ENCODE data around the gene ZFYVE27. TPM values are rescaled to one million over a fixed set of nuclear protein-coding genes. Genes with fewer than 3 reads are reported as not detected.

ZFYVE27 gene
- total and polyA plus RNA-seq, 10 of the 15 experiments (the other 5 are each of a cell fraction or from before 2014, with no cell fraction given), result 1.1 to 28.9 (median 21.4) TPM

GRCh38 chr10:97785231-97785630, 48.3 kb downstream of the ZFYVE27 start (continued):
- TF ChIP-seq ZNF592 (IDR thresholded peaks at IDR 0.05) (no peak), NRF1 (conservative IDR thresholded peaks at IDR 0.05; ENCODE audit: low read depth, low read length) (no peak)

GRCh38 chr10:97785731-97786130, 48.8 kb downstream of the ZFYVE27 start:
- DNase-seq (ENCODE audit: low read depth, low spot score) (no peak), ATAC-seq (no peak), FAIRE-seq (no peak)
- Histone ChIP-seq H3K4me2 (ENCODE audit: control insufficient read depth, insufficient read depth) (no peak overlapping the region), H3K79me2 (ENCODE audit: control insufficient read depth, insufficient read depth, low read length) (no peaks in the 10 kb centered on the region), H3K4me3 (no peak overlapping the region), H3K27ac (ENCODE audit: control insufficient read depth, insufficient read depth) (no peak overlapping the region), H4K20me1 (ENCODE audit: control insufficient read depth, insufficient read depth) (no peaks in the 10 kb centered on the region), H3K36me3 (ENCODE audit: control insufficient read depth in 2 of 2, insufficient read depth in 2 of 2, low read length in 1 of 2) (no peaks in the 10 kb centered on the region), H3K27me3 (replicated peaks in 1 of 2; ENCODE audit: control insufficient read depth in 2 of 2, insufficient read depth in 2 of 2, low read length in 1 of 2) (peaks cover 0 to 3% of the 10 kb centered on the region in 2 experiments; a peak in 1 of 4 replicates), H2AFZ (ENCODE audit: control insufficient read depth, low read depth, low read length) (no peak overlapping the region), H3K4me1 (ENCODE audit: control insufficient read depth, insufficient read depth, low read length) (no peaks in the 10 kb centered on the region), H3K9ac (ENCODE audit: control insufficient read depth, insufficient read depth, low read length) (no peak overlapping the region), H3K9me3 (replicated peaks; ENCODE audit: control insufficient read depth, insufficient read depth, low read length) (no peaks in the 10 kb centered on the region)
- ChIA-PET POLR2A (no interaction called here), SMC1A (ENCODE audit: uncharacterized antibody, unreplicated experiment) (no interaction called here), RAD21 (ENCODE audit: unreplicated experiment) (no interaction called here), CTCF (interaction anchor here (0.9 to 1.1 kb wide), 3 partner anchors 10 to 256 kb away, joined by 3 read pairs; no protein-coding TSS in a partner anchor)
- in situ Hi-C loops (cut with MboI) (no loop called here), intact Hi-C loops (cut with micrococcal nuclease; ENCODE audit: unreplicated experiment) (no loop called here)
- no TSS peak for BruUV-seq (replicated peaks)
- WGBS (ENCODE audit: insufficient coverage, insufficient replicate concordance, low lambda C conversion rate, missing lambda C conversion rate), result 42% methylated on average over 9 of the region's 9 CpGs
- TF ChIP-seq MTA2 (IDR thresholded peaks at IDR 0.05; ENCODE audit: low read depth) (no peak), EZH2 (IDR thresholded peaks at IDR 0.05; ENCODE audit: borderline replicate concordance, control insufficient read depth, low read depth, low read length) (no peak), IKZF1 (conservative IDR thresholded peaks at IDR 0.05) (no peak), ZNF207 (IDR thresholded peaks at IDR 0.05; ENCODE audit: borderline replicate concordance) (no peak), RELB (IDR thresholded peaks at IDR 0.05; ENCODE audit: low read depth) (no peak), FOS (IDR thresholded peaks at IDR 0.05; ENCODE audit: borderline replicate concordance, extremely low read depth, insufficient read length) (no peak), BRCA1 (IDR thresholded peaks at IDR 0.05; ENCODE audit: low read depth, low read length) (no peak), EED (IDR thresholded peaks at IDR 0.05; ENCODE audit: low read depth) (no peak), KDM1A (IDR thresholded peaks at IDR 0.05; ENCODE audit: borderline replicate concordance) (no peak), SMAD5 (IDR thresholded peaks at IDR 0.05; ENCODE audit: low read depth) (no peak), HSF1 (IDR thresholded peaks at IDR 0.05; ENCODE audit: low read depth, low read length) (no peak), IRF5 (IDR thresholded peaks at IDR 0.05; ENCODE audit: borderline replicate concordance) (no peak), JUNB (IDR thresholded peaks at IDR 0.05) (no peak)
